Astrocyte of the cerebellum (primary cell): ENCODE results near the gene USP38.
"Not testable (repeated sequence)": the region's sequence is repeated elsewhere in the genome, so short reads cannot be mapped to it uniquely, and the experiment has no call there.

Experiments
- DNase-seq: peaks from one replicate; pipeline ENCODE4 v3.0.0-alpha.2; 2011; ENCODE audit warnings: low read depth
- H3K4me3 ChIP-seq: 2 replicates; pipeline ENCODE4 v1.5.1; 2011; ENCODE audit warnings: mild to moderate bottlenecking, low read depth, low read length, moderate library complexity
- CTCF ChIP-seq: IDR thresholded peaks from 2 replicates; pipeline ENCODE4 v1.5.1; 2012; ENCODE audit warnings: low read length, low read depth, moderate library complexity, mild to moderate bottlenecking; ENCODE audit errors: missing control alignments
- in situ Hi-C: cut with HindIII; loops from 2 replicates; pipeline ENCODE4 v1.10.0; 2017; ENCODE audit warnings: low sequenced_read_pairs

USP38 gene

GRCh38 chr4:143232277-143232676, 47.6 kb downstream of the USP38 start:
- no peak overlapping the region for H3K4me3 ChIP-seq
- TF ChIP-seq CTCF: no peak
- in situ Hi-C loops: no loop called here
- DNase-seq: no peak

GRCh38 chr4:143234153-143234552, 49.4 kb downstream of the USP38 start:
- no peak overlapping the region for H3K4me3 ChIP-seq
- in situ Hi-C loops: no loop called here
- DNase-seq: no peak
- TF ChIP-seq CTCF: no peak

- H3K4me3 ChIP-seq, in situ Hi-C loops, DNase-seq: not testable (repeated sequence)
Measured at GRCh38 chr4:143237195-143237594, 52.5 kb downstream of the USP38 start.

- no peak for DNase-seq
- TF ChIP-seq CTCF: no peak
- in situ Hi-C loops: no loop called here
- no peak overlapping the region for H3K4me3 ChIP-seq
Measured at GRCh38 chr4:143240939-143241679, 56.4 kb downstream of the USP38 start.

- no peak for TF ChIP-seq CTCF
- in situ Hi-C loops: no loop called here
- DNase-seq: no peak
- no peak overlapping the region for H3K4me3 ChIP-seq
Measured at GRCh38 chr4:143241892-143242291, 57.2 kb downstream of the USP38 start.

GRCh38 chr4:143243041-143243440, 58.3 kb downstream of the USP38 start:
- DNase-seq: no peak
- in situ Hi-C loops: no loop called here
- TF ChIP-seq CTCF: no peak
- H3K4me3 ChIP-seq: no peak overlapping the region

- TF ChIP-seq CTCF: no peak
- H3K4me3 ChIP-seq: no peak overlapping the region
- no peak for DNase-seq
- in situ Hi-C loops: no loop called here
Measured at GRCh38 chr4:143246977-143247376, 62.3 kb downstream of the USP38 start.
